ENCODE data around the gene SNTG2. TPM values are rescaled to one million over a fixed set of nuclear protein-coding genes. Genes with fewer than 3 reads are reported as not detected.

Gene SNTG2
- total and polyA plus RNA-seq, 9 donors, result 0.17 to 5.7 (median 1.3) TPM; not detected in 1

DNA sequence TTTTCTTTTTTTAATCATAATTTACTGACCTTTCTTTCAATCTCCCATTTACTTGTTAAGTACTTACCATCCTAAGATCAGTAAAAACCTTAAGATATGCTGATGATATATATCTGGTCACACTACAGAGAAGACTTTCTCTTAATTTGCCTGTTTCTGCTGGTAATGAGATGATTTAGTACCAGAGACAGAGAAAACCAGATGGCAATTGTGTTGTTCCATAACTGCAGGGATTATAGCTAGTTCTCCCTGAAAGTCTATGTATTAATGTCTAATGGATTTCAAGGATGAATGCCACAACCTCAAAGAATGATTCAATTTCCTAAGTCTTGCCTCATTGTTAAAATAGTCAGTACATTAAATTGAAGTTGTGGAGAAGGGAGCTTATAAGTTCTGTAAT, 40.3 kb downstream of the SNTG2 start:
- intact Hi-C loops (cut with DNase I), result no loop called here
- no peaks in the 10 kb centered on the region for H3K27me3 ChIP-seq
- DNase-seq, result no peak
- H3K27ac ChIP-seq, result no peak overlapping the region
- no peaks in the 10 kb centered on the region for H3K4me1 ChIP-seq (ENCODE audit: insufficient read depth)
- no peaks in the 10 kb centered on the region for H3K9me3 ChIP-seq
- no peaks in the 10 kb centered on the region for H3K36me3 ChIP-seq
- H3K4me3 ChIP-seq, result no peak overlapping the region
- TF ChIP-seq EP300 (IDR thresholded peaks at IDR 0.05) (no peak), POLR2A (IDR thresholded peaks at IDR 0.05) (no peak)
- TF ChIP-seq, protein P1, sequence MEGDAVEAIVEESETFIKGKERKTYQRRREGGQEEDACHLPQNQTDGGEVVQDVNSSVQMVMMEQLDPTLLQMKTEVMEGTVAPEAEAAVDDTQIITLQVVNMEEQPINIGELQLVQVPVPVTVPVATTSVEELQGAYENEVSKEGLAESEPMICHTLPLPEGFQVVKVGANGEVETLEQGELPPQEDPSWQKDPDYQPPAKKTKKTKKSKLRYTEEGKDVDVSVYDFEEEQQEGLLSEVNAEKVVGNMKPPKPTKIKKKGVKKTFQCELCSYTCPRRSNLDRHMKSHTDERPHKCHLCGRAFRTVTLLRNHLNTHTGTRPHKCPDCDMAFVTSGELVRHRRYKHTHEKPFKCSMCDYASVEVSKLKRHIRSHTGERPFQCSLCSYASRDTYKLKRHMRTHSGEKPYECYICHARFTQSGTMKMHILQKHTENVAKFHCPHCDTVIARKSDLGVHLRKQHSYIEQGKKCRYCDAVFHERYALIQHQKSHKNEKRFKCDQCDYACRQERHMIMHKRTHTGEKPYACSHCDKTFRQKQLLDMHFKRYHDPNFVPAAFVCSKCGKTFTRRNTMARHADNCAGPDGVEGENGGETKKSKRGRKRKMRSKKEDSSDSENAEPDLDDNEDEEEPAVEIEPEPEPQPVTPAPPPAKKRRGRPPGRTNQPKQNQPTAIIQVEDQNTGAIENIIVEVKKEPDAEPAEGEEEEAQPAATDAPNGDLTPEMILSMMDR (IDR thresholded peaks at IDR 0.05), result no peak

DNA sequence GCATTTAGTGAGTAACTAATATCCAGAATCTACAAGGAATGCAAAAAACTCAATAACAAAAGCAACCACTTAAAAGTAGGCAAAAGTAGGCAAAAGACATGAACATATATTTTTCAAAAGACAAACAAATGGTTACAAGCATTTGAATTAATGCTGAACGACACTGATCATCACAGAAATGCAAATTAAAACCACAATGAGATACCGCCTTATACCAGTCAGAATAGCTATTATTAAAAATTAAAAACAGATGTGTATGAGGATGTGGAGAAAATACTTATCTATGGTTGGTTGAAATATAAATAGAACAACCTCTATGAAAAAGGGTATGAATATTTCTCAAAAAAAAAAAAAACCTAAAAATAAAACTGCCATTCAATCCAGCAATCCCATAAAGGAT, 51.7 kb downstream of the SNTG2 start:
- H3K4me1 ChIP-seq (ENCODE audit: insufficient read depth), result no peaks in the 10 kb centered on the region
- no peaks in the 10 kb centered on the region for H3K27me3 ChIP-seq
- H3K9me3 ChIP-seq, result no peaks in the 10 kb centered on the region
- no peak overlapping the region for H3K27ac ChIP-seq
- no peaks in the 10 kb centered on the region for H3K36me3 ChIP-seq
- intact Hi-C loops (cut with DNase I), result no loop called here
- no peak overlapping the region for H3K4me3 ChIP-seq
- no peak for DNase-seq
- 45 to 59% (median 56%) methylated on average over 2 of the region's 2 CpGs for WGBS, 3 donors
- TF ChIP-seq, protein P1 (IDR thresholded peaks at IDR 0.05), result no peak
- no peak for TF ChIP-seq EP300 (IDR thresholded peaks at IDR 0.05)
- TF ChIP-seq POLR2A (IDR thresholded peaks at IDR 0.05), result no peak

DNA sequence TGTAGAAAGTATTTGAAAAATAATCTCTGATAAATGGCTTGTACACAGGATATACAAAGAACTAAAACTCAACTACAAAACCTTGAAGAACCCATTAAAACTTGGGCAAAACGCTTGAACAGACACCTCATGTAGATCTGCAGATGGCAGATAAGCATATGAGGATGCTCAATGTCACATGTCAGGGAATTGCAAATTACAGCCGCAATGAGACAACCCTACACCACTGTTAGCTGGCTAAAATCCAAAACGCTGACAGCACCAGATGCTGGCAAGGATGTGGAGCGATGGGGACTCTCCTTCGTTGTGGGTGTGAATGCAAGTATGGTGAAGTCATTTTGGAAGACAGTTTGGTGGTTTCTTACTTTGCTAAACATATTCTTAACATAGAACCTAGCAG, 53.7 kb downstream of the SNTG2 start:
- intact Hi-C loops (cut with DNase I), result no loop called here
- no peak overlapping the region for H3K27ac ChIP-seq
- no peaks in the 10 kb centered on the region for H3K9me3 ChIP-seq
- H3K27me3 ChIP-seq, result no peaks in the 10 kb centered on the region
- TF ChIP-seq, protein P1 (IDR thresholded peaks at IDR 0.05), result no peak
- TF ChIP-seq POLR2A (IDR thresholded peaks at IDR 0.05) (no peak), EP300 (IDR thresholded peaks at IDR 0.05) (no peak)
- DNase-seq, result no peak
- WGBS, 3 donors, result 64 to 71% (median 69%) methylated on average over 5 of the region's 5 CpGs
- no peak overlapping the region for H3K4me3 ChIP-seq
- H3K4me1 ChIP-seq (ENCODE audit: insufficient read depth), result no peaks in the 10 kb centered on the region
- H3K36me3 ChIP-seq, result no peaks in the 10 kb centered on the region

DNA sequence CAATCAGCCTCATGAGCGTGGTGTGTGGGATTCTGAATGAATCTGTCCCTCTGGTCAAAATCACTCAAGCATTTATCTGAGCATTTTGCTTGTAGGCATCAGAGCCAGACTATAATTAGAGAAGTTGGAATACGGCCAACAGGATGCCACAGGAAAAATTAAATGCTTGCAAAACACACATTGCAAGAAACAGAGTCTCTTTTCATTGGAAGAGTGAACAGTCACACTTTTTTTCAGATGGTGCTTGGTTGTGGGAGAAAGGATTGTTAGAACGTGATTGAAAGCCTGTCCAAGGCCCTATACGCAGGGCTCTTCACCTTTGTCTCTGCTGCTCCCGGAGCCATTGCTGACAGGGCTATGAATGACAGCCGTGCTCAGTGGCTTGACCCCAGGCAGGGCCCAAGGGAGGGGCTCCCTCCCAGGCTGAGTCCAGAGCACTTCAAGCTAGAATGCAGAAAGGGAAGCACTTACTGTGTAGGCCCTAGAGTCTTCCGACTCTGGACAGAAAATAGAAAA, 59.8 kb downstream of the SNTG2 start:
- H3K27me3 ChIP-seq, result no peaks in the 10 kb centered on the region
- no peaks in the 10 kb centered on the region for H3K4me1 ChIP-seq (ENCODE audit: insufficient read depth)
- WGBS, 3 donors, result 44 to 63% (median 55%) methylated on average over 7 of the region's 7 CpGs
- intact Hi-C loops (cut with DNase I), result no loop called here
- no peaks in the 10 kb centered on the region for H3K9me3 ChIP-seq
- no peak for TF ChIP-seq POLR2A (IDR thresholded peaks at IDR 0.05)
- TF ChIP-seq, protein P1 (IDR thresholded peaks at IDR 0.05), result no peak
- TF ChIP-seq EP300 (IDR thresholded peaks at IDR 0.05), result no peak
- no peak overlapping the region for H3K27ac ChIP-seq
- H3K36me3 ChIP-seq, result no peaks in the 10 kb centered on the region
- H3K4me3 ChIP-seq, result no peak overlapping the region
- no peak for DNase-seq
